Endothelial cell (in vitro differentiated cells): ENCODE measurements around the gene NDUFA6. TPM values are rescaled to one million over a fixed set of nuclear protein-coding genes. Genes with fewer than 3 reads are reported as not detected.

Experiments used
- DNase-seq: peaks from one replicate; pipeline ENCODE4 v3.0.0; 2021; ENCODE audit warnings: low spot score
- H3K27ac Mint-ChIP-seq: one replicate; pipeline ENCODE4 v1.8.0; 2021; ENCODE audit warnings: mixed read lengths, inconsistent platforms; ENCODE audit not compliant: unreplicated experiment
- H3K27me3 Mint-ChIP-seq: one replicate; pipeline ENCODE4 v1.8.0; 2021; ENCODE audit warnings: mild to moderate bottlenecking, moderate library complexity, mixed read lengths, inconsistent platforms; ENCODE audit not compliant: unreplicated experiment
- H3K36me3 Mint-ChIP-seq: one replicate; pipeline ENCODE4 v1.8.0; 2021; ENCODE audit warnings: mild to moderate bottlenecking, low read depth, mixed read lengths, inconsistent platforms; ENCODE audit not compliant: unreplicated experiment
- H3K4me1 Mint-ChIP-seq: one replicate; pipeline ENCODE4 v1.8.0; 2021; ENCODE audit warnings: mild to moderate bottlenecking, mixed read lengths, inconsistent platforms; ENCODE audit not compliant: unreplicated experiment
- H3K4me3 Mint-ChIP-seq: one replicate; pipeline ENCODE4 v1.8.0; 2021; ENCODE audit warnings: mild to moderate bottlenecking, mixed read lengths, inconsistent platforms; ENCODE audit not compliant: unreplicated experiment
- H3K9me3 Mint-ChIP-seq: one replicate; pipeline ENCODE4 v1.8.0; 2021; ENCODE audit warnings: mixed read lengths, inconsistent platforms; ENCODE audit not compliant: unreplicated experiment
- CTCF ChIP-seq: fragments of 200-600 bp; sonication (generic); IDR thresholded peaks from one replicate; pipeline ENCODE4 v1.5.0; 2021; ENCODE audit warnings: antibody characterized with exemption; ENCODE audit not compliant: unreplicated experiment
- total RNA-seq: library from RNA; stranded (reverse); fragmentation: NEBNext Ultra II Directional; extraction: Animal tissue kit (Norgen Biotek cat#: 25700); gene quantifications from one replicate; pipeline ENCODE4 v1.2.1, GENCODE V29; 2021; ENCODE audit not compliant: unreplicated experiment

The NDUFA6 gene
- total RNA-seq, 1 donor from 2014 or later = 54.9 TPM

- Mint-ChIP-seq H3K9me3 (no peaks in the 10 kb centered on the region), H3K36me3 (peaks cover 26% of the 10 kb centered on the region), H3K4me3 (peak overlapping the region; percentile 31), H3K27me3 (peaks cover 2% of the 10 kb centered on the region), H3K27ac (no peak overlapping the region), H3K4me1 (peaks cover 8% of the 10 kb centered on the region)
- no peak for TF ChIP-seq CTCF
- DNase-seq = no peak
Measured at GRCh38 chr22:42086051-42086450, 4.5 kb downstream of the NDUFA6 start.

GRCh38 chr22:42084874-42085273 is 5.7 kb downstream of the NDUFA6 start:
- H3K9me3 Mint-ChIP-seq = no peaks in the 10 kb centered on the region
- no peak for DNase-seq
- H3K4me3 Mint-ChIP-seq = no peak overlapping the region
- no peak for TF ChIP-seq CTCF
- no peak overlapping the region for H3K27ac Mint-ChIP-seq
- peaks cover 15% of the 10 kb centered on the region for H3K4me1 Mint-ChIP-seq
- H3K36me3 Mint-ChIP-seq = peaks cover 26% of the 10 kb centered on the region
- peaks cover 2% of the 10 kb centered on the region for H3K27me3 Mint-ChIP-seq

DNA sequence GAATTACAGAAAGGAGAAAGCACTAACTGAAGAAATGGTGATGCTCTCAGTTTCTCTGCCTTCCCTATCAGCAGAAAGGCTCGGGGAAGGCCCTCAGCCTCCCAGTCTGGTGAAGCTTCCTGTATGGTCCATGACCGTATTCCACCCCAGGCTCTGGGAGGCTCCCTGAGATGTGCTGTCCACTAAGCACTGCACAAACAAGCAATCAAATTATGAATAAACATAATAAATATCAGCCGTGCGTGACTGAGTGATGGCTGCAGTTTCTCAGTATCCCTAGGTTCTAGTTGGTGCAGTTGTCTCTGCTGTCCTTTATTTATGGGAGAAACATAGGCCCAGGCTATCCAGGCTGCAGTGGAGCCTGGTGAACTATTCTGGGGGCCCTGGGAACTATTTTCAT is 7.5 kb downstream of the NDUFA6 start:
- no peak for TF ChIP-seq CTCF
- H3K36me3 Mint-ChIP-seq = peaks cover 17% of the 10 kb centered on the region
- H3K9me3 Mint-ChIP-seq = no peaks in the 10 kb centered on the region
- no peak for DNase-seq
- peaks cover 19% of the 10 kb centered on the region for H3K4me1 Mint-ChIP-seq
- peaks cover 5% of the 10 kb centered on the region for H3K27me3 Mint-ChIP-seq
- H3K27ac Mint-ChIP-seq = no peak overlapping the region
- no peak overlapping the region for H3K4me3 Mint-ChIP-seq

DNA sequence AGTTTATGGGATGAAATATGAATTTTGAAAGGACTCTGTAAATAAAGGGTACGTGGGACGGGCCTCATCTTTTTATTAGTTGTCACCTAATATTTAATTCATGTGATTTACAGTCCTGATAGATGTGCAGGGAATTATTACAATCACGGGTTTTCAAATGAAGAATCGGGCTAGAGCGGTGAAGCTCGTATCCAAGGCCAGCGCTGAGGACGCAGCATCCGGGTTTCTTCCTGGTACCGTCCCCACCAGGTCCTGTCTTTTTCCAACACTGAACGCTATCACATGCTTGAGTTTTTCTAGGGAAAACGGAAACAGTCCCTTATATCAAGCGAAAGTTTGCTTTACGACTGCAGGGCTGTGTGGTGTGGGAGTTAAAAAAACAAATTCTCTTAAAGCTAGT is 10.3 kb downstream of the NDUFA6 start:
- Mint-ChIP-seq H3K4me3 (peak overlapping the region; percentile 97), H3K4me1 (peaks cover 25% of the 10 kb centered on the region), H3K9me3 (no peaks in the 10 kb centered on the region), H3K27me3 (peaks cover 5% of the 10 kb centered on the region), H3K27ac (peak overlapping the region; percentile 84), H3K36me3 (peaks cover 14% of the 10 kb centered on the region)
- DNase-seq = no peak
- TF ChIP-seq CTCF = no peak

DNA sequence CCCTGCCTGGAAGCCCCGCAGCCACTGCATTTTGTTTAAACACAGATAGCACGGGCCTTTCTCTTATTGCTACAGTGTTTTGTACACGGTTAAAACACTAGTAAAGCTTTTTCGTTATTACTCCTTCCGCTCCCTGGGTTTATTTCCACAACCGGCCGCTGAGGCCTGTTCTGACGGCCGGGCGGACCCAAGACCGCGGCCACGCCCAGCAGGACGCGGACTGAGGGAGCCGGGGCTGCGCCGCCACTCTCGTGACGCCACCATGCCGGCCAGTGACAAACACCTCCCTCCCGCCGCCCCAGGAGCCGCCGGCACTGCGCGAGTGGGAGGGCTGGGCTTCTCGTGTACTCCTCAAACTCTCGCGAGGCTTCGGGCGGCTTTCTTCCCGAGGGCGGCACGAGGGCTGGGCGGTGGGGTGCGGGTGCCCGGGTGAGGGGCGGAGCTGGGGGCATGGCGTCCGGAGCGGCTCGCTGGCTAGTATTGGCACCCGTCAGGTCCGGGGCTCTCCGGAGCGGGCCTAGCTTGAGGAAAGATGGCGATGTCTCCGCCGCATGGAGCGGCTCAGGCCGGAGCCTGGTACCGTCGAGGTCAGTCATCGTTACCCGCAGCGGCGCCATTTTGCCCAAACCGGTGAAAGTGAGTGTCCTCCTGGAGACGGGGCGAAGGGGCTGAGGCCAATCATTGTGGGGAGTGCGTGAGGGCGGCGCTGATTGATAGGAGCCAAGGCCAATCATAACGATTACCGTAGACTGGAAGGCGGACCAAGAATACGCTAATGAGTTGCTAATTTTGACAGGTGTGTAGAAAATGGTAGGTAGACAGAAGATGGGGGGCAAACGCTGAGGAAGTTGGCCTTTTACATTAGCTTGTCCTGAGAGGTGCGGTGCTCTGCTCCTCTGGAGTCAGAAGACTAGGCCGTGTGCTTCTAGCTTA is 11.0 kb downstream of the NDUFA6 start, which contains the start of gene SMDT1:
Gene SMDT1, plus strand, starts transcription at position 382 of the 933 bp plus-strand sequence. Its CDS starts 69 bp downstream, at position 451.
- peak within 1 kb of the TSS; percentile 97 for H3K4me3 Mint-ChIP-seq
- H3K9me3 Mint-ChIP-seq = no peaks in the 10 kb centered on the region
- H3K36me3 Mint-ChIP-seq = peaks cover 14% of the 10 kb centered on the region
- H3K4me1 Mint-ChIP-seq = peaks cover 25% of the 10 kb centered on the region
- H3K27ac Mint-ChIP-seq = peak within 1 kb of the TSS; percentile 86
- DNase-seq = peak; percentile 97
- TF ChIP-seq CTCF = no peak
- H3K27me3 Mint-ChIP-seq = peaks cover 9% of the 10 kb centered on the region
